ENCODE results near the gene PRODH2.

The PRODH2 gene

DNA sequence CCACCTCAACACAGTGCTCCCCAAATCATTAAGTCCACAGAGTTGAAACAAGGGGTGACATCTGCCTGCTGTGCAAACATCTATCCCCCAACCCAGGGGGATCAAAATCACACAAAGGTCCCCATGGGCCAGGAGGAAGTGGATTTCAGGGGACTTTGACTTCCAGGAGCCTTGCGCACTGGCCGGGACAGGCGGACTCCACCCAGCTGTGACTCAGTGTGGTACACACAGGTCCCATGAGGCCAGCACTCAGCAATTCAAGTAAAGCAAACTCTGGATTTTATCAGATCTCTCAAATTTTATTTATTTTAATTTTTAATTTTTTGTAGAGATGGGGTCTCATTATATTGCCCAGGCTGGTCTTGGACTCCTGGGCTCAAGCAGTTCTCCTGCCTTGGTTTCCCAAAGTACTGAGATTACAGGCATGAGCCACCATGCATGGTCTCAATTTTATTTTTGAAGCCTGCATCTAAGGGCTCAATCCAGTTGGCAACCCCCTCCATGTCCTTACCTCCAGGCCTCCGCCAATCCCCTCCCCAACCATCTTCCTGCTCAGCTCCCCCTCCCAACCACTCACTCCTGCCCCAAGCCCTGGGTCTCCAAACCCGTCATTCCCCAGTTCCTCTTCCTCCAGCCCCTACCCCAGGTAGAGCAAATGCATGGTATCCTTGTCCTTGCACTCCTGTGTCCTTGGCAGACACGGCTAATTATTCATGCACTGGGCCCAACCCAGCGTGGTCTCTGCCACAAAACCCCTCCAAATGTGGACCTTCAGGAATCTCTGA, 19.1 kb downstream of the PRODH2 start:
- no peak for DNase-seq

DNA sequence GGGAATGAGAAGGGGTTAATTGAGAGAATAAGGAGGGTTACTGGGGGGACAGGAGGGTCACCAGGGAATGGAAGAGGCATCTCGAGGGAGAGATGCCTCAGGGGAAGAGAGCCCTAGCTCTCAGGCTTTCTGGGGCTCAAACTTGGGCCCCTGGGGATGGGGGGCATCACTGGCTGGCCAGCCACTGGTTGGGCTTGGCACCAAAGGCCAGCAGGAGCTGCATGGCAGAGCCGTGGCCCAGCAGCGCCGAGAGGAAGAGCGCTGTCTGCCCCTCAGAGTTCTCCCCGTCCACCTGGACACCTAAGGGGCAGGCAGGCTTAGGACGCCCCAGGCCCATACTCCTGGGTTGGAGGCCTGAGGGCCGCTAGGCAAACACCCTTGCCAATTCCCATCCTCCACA, 19.8 kb downstream of the PRODH2 start:
- no peak for DNase-seq

DNA sequence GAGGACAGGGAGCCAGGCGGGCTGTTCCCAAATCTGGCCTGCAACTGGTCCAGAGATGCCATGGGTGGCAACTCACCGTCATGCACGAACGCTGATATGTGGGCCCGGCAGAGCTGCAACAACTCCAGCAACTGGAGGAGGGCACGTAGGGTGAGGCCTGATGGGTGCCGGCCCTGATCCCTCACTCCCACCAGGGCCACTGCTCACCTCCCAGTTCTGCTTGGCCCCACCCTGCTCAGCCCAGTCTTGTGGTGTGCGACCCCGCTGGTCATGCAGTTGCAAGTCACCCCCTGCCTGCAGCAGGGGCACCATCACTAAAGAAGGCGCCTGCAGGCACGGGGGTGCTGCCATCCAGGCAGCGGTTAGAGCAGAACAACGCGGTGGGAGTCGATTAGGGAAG, 20.3 kb downstream of the PRODH2 start:
- DNase-seq: no peak

DNA sequence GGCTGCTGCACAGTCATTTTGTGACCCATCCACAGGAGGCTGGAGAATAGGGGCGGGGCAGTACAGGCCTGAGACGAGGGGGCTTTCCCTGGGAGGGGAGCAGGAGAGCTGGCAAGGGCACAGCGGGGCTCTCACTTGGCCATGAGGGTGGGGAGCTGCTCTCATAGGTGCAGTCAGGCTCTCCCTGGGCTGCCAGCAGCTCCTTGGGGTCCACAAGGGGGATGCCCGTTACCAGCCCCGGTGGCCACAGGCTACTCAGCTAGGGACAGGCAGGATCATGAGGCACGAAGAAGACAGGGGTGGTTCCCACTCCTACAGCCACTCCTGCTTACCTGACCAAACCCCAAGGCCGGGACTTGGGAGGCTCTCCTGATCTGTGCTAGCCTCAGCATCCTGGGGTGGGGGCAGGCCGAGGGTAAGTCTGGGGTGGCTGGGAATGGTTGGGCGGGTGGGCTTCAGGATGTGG, 20.8 kb downstream of the PRODH2 start:
- no peak for DNase-seq

DNA sequence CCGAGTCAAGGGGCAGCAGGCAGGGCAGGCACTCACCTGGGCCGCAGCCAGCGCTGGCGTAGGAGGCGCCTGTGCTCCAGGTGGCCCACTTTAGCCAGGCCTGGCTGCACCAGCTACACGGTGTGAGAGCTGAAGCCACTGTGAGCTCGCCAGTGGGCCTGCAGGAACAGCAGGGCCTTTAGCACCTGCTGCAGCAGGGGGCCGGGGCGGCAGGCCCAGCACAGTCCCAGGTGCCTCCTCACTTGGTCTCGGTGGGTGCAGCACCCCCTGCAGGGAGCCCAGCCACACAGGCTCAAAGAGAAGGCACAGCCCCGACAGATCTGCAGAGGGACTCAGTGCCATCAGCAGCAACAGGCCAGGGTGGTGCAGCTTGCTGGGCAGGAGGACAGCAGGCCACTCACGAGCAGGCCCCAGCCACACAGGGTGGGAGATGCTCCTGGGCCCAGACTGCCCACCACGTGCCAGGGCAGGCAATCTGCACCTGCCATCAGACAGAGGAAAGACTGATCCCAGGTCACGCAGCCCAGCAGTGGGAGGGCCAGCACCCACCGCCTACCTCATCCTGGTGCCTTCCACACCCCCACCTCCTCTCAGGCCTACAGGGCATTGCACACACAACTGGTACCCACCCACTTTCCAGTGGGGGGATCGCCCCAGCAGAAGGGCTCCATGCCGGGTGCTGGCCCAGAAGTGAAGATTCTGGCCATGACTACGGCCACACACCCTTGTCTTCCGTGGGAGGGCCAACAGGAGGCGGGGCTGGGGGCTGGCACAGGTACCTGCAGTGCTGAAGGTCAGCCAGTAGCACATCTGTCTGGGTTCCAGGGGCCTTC, 21.4 kb downstream of the PRODH2 start:
- no peak for DNase-seq

DNA sequence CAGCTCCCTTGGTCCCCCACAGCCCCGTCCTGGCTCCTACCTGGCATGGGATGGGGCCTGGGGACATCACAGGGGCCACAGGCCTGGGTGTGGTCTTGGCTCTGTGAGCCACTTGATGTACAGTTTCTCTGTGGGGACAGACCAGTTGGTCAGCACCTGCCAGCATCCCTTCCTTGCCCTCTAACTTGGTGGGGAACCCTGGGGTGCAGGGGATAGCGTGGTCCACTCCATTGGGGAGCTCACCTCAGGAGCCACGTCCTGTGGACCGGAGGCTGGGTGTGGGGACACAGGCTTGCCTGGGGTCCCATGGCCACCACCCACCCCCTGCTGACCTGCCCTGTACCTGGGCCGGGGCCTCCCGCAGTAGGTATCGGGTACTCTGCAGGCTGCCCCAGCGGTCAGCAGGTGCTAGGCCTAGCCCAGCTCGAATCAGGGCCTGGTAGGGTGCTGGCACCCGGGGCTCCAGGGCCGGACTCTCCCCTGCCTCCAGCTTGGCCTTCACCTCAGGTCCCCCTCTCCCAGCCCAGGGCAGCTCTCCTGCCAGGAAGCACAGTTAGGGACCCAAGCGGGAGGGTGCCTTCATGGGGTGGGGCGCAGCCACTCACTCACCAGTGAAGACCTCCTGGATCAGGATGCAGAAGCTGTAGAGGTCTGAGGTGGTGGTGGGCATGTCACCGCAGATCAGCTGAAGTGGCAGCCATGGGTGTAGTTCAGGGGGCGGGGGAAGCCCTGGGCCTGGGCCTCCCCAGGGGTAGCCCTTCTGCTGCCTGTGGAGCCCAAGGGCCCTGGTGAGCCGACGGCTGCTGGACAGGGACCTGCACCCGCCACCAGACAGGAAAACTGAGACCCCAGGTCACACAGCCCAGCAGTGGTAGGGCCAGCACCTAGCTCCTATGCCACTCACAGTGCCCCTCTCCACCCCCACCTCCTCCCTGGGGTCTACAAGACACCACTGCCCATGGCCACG, 22.4 kb downstream of the PRODH2 start:
- DNase-seq: no peak

DNA sequence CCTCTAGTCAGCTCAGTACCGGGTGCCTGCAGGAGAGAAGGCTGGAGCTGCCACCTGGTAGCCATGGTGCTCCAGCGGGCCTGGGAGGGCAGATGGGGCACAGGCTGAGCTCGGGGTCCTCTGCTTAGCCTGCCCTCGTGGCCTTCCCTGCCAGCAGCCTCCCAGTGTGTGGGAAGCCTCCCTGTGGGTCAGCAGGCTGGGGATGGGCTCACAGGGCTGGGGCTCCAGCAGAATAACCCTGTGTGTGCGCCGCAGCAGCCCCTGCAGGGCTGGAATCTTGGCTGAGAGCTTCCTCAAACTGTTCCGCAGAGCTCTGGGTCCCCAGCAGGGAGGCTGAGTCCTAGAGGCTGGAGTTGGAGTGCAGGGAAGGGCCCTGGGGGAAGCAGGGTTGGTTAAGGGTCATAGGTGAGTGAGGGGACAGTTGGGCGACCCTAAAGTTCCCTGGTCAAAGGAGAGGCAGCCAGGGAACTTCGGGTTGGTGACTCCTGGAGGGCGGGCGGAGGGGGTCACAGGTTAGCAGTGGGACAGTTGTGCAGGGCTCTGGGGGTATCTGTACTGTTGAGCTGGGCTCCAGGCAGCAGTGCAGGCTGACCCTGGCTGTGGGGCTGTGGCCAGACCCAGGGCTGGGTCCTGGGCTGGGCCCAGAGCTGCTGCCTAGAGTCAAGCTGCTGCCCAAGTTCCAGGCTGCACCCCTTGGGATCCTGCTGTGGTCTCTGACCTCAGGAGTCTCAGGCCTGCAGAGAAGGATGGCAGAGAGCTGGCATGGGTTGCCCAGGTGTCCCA, 23.3 kb downstream of the PRODH2 start:
- DNase-seq: no peak

DNA sequence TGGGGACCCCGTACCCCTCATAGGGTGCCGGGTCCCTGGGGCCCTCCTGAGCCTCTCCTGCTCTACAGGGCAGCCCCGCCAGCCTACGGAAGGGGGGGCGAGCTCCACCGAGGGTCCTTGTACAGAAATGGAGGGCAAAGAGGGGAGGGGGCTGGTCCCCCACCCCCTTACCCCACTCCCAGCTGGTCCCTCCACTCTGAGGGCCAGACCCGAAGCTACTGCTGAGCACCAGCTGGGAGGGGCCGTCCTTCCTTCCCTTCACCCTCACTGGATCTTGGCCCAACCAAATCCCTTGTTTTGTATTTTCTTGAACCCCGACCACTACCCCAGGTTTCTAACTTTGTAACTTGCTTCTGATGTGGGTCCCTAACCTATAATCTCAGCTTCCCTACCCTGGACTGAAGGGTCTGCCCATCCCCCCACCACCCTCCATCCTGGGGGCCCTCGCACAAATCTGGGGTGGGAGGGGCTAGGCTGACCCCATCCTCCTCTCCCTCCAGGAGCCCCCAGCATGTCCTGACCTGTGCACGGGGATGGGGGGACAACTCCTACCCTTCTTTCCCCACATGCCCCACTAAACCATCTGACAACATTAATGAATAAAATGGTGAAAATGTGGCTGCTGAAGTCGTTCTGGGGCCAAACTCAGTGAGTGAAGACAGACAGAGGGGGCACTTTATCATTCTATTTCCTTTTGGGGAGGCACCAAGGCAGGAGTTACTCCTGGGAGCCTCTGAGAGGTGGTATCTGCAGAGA, 24.3 kb downstream of the PRODH2 start:
- DNase-seq: no peak

DNA sequence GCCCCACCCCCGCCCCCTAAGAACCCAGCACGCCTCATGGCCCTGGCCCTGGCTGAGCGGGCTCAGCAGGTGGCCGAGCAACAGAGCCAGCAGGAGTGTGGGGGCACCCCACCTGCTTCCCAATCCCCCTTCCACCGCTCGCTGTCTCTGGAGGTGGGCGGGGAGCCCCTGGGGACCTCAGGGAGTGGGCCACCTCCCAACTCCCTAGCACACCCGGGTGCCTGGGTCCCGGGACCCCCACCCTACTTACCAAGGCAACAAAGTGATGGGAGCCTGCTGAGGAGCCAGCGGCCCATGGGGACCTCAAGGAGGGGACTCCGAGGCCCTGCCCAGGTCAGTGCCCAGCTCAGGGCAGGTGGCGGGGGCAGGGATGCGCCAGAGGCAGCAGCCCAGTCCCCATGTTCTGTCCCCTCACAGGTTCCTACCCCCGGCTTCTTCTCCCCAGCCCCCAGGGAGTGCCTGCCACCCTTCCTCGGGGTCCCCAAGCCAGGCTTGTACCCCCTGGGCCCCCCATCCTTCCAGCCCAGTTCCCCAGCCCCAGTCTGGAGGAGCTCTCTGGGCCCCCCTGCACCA, 25.3 kb downstream of the PRODH2 start:
- DNase-seq: no peak

DNA sequence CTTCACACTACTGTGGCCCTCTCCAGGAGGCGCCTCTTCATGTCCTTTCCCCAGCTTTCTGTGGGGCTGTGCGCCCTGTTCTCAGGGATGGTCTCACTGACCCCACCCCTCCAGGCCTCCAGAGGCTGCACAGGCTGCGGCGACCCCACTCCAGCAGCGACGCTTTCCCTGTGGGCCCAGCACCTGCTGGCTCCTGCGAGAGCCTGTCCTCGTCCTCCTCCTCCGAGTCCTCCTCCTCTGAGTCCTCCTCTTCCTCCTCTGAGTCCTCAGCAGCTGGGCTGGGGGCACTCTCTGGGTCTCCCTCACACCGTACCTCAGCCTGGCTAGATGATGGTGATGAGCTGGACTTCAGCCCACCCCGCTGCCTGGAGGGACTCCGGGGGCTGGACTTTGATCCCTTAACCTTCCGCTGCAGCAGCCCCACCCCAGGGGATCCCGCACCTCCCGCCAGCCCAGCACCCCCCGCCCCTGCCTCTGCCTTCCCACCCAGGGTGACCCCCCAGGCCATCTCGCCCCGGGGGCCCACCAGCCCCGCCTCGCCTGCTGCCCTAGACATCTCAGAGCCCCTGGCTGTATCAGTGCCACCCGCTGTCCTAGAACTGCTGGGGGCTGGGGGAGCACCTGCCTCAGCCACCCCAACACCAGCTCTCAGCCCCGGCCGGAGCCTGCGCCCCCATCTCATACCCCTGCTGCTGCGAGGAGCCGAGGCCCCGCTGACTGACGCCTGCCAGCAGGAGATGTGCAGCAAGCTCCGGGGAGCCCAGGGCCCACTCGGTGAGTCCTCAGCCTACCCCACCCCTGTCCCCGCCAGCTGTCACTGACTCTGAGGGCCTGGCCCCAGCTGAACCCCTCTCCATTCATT, 26.1 kb downstream of the PRODH2 start:
- no peak for DNase-seq

DNA sequence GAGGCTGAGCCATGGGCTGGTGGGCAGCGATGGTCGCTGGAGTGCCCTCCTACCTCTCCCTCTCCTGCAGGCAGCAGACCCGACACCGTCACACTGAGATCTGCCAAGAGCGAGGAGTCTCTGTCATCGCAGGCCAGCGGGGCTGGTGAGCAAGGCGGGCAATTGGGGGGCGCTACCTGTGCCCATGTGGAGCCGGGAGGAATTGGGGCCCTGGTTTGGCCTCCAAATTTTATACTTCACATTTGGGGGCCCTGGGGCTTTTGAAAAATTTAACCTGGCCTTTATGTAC, 27.4 kb downstream of the PRODH2 start:
- DNase-seq: no peak

DNA sequence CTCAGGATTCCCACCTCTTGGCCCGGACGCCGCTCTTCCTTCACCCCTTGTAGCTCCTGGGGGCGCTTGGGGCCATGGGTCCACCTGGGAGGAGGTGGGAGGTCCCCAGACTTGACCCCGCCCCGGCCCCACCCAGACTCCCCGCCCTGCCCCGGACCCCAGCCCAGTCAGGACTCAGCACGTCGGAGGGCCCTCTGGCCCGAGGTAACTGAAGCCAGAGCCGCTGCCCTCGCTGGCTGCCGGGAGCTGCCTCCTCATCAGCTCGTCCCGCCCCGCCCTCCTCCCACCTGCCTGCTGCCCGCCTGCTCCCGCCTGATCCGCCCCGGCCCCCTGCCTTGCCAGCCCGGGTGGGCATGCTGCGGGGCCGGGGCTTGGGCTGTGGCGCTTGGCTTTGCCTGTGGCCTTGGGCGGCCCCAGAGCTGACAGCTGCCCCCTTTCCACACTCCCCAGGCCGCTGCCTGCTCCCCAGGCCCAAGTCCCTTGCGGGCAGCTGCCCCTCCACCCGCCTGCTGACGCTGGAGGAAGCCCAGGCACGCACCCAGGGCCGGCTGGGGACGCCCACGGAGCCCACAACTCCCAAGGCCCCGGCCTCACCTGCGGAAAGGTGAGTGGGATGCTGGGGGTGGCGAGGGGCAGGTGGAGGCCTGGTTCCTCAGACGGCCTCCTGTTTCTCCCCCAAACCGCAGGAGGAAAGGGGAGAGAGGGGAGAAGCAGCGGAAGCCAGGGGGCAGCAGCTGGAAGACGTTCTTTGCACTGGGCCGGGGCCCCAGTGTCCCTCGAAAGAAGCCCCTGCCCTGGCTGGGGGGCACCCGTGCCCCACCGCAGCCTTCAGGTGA, 27.9 kb downstream of the PRODH2 start:
- no peak for DNase-seq

DNA sequence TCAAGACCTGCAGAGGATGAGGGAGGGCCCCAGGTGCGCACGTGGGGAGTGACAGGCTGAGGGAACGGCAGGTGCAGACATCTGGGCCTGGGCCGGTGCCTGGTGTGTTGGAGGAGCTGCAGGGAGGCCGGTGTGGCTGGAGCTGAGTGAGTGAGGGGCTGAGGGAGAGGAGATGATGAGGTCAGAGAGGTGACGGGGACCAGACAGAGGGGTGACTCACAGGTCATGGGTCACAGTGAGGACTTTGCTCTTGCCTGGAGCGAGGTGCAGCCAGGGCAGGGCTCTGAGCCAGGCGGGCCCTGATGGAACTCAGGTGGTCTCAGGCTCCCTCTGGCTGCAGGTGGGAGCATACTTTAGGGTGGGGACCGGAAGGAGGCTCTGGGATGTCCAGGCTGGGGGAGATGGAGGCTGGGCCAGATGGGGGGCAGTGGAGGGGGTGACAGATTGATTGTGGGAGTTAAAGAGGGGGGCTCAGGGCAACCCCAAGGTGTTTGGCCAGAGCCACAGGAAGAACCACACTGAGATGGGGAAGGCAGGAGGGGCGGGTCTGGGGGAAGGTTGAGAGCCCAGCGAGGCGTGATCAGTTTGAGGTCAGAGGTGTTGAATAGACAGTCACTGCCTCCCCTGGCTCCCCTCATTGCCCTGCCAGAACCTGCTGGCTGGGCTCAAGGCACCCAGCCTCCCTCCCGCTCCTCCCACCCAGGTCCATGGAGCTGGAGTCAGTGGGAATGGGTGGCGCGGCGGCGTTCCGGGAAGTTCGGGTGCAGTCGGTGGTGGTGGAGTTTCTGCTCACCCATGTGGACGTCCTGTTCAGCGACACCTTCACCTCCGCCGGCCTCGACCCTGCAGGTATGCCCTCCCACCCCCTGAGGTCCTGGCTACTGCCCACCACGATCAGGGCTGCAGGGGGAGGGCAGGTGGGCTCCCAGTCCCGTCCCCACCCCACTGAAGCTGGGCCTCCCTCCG, 28.9 kb downstream of the PRODH2 start:
- no peak for DNase-seq

DNA sequence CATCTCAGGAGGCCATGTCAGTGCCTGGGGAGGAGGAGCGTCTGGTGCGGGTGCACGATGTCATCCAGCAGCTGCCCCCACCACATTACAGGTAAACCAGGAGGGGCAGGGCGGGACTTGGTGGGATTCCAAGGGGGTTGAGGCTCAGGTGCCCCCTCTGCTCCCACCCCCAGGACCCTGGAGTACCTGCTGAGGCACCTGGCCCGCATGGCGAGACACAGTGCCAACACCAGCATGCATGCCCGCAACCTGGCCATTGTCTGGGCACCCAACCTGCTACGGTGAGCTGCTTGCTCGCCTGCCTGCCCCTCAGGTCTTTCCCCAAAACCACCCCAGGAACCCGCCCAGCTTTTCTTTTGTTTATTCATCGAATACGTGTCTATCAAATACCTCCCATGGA, 30.1 kb downstream of the PRODH2 start:
- DNase-seq: no peak

DNA sequence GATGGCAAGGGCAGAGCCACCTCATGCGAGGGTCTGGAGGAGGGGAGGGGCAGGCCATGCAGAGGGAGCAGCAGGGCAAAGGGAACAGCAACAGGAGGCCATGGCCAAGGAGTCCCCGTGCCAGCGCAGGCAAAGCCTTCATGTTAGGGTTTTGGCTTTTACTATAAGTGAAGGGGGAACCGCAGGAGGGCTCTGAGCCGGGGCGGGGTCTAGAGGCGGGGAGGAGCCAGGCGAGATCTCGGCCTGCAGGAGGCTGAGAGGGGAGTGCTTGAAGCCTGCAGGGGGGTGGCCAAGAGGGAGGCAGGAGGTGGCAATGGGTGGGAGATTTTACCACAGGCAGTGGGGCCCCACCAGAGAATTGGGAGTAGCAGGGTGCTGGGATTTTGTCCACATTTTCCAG, 31.0 kb downstream of the PRODH2 start:
- DNase-seq: no peak

DNA sequence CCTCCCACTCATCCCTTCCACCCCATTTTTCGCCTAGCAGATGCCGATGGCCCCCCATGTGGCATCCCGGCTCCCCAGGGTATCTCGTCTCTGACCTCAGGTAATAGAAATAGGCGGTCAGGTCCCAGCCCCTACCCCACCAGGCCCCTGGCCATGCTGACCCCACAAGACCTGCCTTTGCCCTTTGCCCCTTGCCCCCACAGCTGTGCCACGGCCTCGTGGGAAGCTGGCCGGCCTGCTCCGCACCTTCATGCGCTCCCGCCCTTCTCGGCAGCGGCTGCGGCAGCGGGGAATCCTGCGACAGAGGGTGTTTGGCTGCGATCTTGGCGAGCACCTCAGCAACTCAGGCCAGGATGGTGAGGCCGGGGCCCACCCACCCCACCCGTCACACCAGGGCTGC, 31.9 kb downstream of the PRODH2 start:
- DNase-seq: no peak

DNA sequence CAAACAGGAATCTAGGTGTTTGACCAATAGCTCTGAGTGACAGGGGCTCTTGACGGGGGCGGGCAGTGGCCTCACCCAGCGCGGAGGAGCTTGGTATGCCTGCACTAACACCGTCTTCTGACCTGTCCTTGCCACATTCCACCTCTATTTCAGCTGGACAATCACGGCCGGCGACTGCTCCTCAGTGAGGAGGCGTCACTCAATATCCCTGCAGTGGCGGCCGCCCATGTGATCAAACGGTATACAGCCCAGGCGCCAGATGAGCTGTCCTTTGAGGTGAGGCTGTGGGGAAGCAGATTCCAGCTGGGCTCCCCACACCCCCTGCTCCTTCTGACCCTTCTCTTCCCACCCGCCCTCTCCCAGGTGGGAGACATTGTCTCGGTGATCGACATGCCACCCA, 32.6 kb downstream of the PRODH2 start:
- no peak for DNase-seq

DNA sequence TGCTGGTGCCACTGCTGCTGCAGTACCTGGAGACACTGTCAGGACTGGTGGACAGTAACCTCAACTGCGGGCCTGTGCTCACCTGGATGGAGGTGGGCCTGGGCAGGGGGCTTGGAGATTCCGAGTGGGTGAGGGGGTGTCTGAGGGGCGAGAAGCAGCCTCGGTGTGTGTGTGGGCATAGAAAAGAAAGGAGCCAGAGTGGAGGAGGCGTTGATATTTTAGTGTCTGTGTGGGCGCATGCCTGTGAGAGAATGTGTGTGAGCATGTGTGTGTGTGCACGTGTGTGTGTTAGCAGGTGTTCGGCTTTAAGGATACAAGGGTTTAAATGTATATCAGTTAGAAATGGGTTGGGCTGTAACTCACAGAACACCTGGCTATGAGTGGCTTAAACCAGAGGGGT, 33.6 kb downstream of the PRODH2 start:
- no peak for DNase-seq

Measured in activated CD8-positive, alpha-beta memory T cell treated with anti-CD3 and anti-CD28 coated beads for 24 hours (primary cell).